Stimulated activated CD8-positive, alpha-beta memory T cell treated with anti-CD3 and anti-CD28 coated beads, Interleukin-4, amount 100 ng/mL, for 48 hours (primary cell): ENCODE measurements around the gene WNT2B.

ENCODE experiments used
- DNase-seq: peaks from one replicate; pipeline ENCODE4 v3.0.0-alpha.2; 2020

The WNT2B gene

DNA sequence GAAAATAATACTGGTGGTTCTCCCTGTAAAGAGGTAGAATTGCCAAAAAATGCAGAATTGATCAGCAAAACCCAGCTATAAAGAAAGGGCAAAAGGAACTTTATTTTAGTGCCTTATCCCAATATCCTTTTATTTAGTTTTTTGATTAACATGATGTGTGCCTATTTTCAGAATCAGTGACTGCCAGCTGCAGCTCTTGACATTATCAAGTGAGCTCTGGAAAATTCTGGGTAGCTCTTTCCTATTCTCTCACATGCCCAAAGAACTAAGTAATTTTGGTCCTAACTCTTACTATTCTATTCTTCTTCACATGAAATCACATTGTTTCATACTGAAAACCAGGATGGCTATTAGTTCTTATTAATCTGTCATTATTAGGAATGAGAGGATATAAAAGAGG lies 22.1 kb downstream of the WNT2B start:
- no peak for DNase-seq

- no peak for DNase-seq
These were observed 23.3 kb downstream of the WNT2B start for GRCh38 chr1:112532064-112532463.

- DNase-seq = no peak
These were observed 24.3 kb downstream of the WNT2B start for GRCh38 chr1:112533029-112533428.

- no peak for DNase-seq
These were observed 27.8 kb downstream of the WNT2B start for GRCh38 chr1:112536561-112536960.

- DNase-seq = no peak
These were observed 28.7 kb downstream of the WNT2B start for GRCh38 chr1:112537456-112537855.

GRCh38 chr1:112538883-112539282 lies 30.1 kb downstream of the WNT2B start:
- no peak for DNase-seq

DNA sequence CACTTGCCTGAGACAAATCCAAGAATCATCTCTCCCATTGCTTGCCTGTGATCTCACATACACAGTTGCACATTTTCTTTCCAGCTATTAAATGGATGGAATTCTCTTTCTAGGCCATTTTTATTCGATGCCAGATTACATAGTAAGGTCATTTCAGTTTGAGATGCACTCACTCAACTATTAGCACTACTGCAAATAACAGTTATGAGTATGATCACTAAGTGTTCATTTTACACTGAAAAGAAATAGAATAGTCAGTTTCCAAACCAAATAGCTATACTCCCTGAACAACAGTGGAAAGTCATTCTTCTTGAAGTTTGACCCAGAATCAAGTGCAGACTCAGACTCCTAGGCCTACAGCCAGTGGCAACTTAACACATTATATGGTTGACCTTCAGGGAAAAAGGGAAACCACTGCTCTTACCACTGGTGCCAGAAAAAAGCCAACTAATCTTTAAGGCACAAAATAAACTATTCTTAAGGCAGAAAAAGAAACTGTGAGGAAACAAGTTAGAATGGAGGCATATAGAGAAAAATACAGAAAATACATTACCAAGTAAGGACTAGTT lies 31.5 kb downstream of the WNT2B start:
- DNase-seq = no peak

- no peak for DNase-seq
These were observed 32.5 kb downstream of the WNT2B start for GRCh38 chr1:112541299-112541698.

DNA sequence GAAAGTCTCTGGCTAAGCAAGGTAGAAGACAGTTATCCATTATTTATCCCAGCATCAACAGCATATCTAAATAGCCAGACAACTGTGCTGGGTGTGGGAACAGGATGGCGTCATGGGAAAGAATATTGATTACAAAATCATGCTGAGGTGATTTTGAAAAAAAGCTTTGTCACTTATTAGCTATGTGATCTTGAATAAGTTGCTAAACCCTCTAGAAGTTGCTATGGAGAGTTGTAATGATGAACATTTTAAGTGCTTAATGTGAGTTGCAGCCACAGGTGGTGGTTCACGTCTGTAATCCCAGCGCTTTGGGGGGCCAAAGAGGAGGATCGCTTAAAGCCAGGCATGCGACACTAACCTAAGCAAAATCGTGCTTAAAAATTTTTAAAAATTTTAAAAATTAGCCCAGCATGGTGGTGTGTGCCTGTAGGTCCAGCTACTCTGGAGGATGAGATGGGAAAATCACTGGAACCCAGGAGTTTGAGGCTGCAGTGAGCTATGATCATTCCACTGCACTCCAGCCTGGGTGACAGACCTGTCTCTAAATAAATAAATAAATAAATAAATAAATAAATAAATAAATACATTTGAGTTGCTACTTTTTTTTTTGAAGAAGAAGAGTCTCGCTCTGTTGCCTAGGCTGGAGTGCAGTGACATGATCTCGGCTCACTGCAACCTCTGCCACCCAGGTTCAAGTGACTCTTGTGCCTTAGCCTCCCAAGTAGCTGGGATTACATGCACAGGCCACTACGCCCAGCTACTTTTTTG lies 33.6 kb downstream of the WNT2B start:
- DNase-seq = no peak

DNA sequence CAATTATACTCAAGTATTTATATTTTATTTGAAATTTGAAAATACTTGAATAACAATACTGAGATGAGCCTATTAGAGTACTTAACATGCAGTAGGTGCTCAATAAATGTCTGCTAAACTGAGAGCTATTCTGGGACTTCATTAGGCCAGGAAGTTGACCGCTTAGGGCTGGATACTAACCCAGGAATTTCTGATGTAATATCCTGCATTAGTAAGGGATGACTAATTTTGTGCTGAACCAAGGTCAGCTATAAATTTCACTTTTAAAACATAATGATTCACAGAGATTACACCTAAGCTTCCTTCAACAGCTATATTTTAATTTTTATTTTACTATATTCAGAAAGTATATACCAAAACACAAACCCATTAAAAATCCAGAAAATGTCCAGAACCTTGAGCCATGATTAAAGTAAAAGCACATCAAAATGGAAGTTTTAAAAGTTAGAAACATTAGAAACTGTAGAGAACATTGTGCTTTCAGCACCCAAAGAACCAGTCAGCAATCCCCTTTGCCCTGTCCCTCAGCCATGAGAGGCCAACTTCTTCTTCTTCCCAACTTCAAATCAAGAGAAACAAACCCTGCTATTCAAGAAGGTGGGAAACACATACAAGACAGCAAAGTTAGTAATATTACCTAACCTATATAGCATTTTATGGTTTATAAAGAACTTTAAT lies 35.4 kb downstream of the WNT2B start:
- DNase-seq = no peak

DNA sequence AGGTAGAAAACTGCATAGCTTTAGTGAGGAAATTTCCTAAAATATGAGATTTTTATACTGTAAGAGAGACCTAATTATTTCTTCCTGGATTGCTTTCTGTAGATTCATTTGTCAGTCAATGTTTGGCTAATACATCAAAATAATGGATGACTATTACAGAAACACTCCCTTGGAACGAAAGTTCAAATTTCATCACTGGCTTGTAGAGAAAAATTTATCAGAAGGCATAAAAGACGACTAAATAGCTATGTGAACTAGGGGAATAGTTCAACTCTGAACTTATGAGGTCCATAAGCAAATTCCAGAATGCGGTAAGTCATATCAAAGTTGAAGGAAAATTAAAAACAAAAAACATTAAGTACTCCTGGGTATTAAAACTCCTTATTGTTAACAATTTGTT lies 36.0 kb downstream of the WNT2B start:
- no peak for DNase-seq

- no peak for DNase-seq
These were observed 37.3 kb downstream of the WNT2B start for GRCh38 chr1:112546076-112546475.

- no peak for DNase-seq
These were observed 39.8 kb downstream of the WNT2B start for GRCh38 chr1:112548547-112548946.

- DNase-seq = no peak
These were observed 40.8 kb downstream of the WNT2B start for GRCh38 chr1:112549590-112549989.

DNA sequence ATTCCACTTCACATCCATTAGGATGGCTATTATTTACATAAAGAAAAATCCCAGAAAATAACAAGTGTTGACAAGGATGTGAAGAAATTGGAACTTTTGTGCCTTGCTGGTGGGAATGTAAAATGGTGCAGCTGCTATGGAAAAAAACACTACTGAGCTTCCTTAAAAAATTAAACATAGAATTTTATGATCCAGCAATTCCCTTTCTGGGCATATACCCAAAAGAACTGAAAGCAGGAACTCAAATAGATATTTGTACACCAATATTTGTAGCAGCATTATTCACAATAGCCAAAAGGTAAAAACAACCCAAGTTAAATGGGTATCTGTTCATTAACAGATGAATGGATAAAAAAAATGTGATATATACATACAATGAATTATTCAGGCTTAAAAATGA lies 45.6 kb downstream of the WNT2B start:
- no peak for DNase-seq

GRCh38 chr1:112557385-112557784 lies 48.6 kb downstream of the WNT2B start:
- DNase-seq = no peak

DNA sequence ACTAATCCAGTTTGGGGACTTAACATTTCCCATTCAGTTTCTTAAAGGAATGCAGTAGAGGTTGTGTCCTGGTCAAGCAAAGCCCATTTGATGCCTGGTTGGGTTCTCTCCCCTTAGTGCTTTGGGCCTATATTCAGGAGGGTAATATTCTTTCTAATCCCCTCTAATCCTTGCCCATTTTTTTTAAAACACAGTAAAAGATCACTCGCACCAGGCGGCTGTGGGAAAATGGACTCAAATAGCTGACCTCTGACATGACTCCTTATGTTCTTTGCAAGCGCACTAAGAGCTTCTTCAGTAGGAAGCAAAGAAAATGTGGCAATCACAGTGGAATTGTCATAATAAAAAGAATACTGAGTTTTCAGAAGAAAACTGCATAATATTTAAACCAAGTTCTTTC lies 49.9 kb downstream of the WNT2B start:
- DNase-seq = no peak

DNA sequence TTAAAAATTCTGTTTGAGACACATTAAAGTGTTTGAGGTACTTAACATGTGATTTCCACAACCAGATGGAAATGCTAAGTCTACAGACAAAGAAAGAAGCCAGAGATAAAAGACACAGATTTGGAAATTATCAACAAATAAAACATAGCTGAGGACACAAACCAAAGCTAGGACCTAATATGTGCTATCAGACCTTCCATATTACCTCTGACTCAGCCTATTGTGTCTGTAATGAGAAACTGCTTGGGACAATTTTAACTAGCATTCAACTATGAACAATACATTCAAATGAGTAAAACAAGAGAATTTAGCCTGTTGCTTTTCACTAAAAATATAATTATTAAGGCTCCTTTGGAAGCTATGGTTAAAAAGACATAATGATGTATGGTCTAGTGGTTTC lies 54.6 kb downstream of the WNT2B start:
- no peak for DNase-seq

- DNase-seq = no peak
These were observed 55.3 kb downstream of the WNT2B start for GRCh38 chr1:112564081-112564480.

- no peak for DNase-seq
These were observed 57.0 kb downstream of the WNT2B start for GRCh38 chr1:112565800-112566199.

- no peak for DNase-seq
These were observed 66.5 kb downstream of the WNT2B start for GRCh38 chr1:112575154-112575804.

DNA sequence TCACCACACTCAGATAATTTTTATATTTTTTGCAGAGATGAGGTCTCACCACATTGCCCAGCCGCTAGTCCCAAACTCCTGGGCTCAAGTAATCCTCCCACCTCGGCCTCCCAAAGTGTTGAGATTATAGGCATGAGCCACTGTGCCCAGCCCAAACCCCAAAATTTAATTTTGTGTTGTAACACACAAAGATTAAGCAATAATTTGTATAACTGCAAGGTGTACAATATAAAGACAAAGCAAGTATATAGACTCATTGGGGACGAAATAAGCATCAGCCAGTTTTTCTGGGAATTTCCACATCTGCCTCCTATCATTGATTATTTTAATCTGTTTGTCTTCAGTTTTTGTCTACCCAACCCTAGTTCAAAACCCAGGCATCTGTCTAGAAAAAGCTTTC lies 67.5 kb downstream of the WNT2B start:
- DNase-seq = no peak
